ENCODE measurements around the gene MEIOC. TPM values are rescaled to one million over a fixed set of nuclear protein-coding genes. Genes with fewer than 3 reads are reported as not detected.

The MEIOC gene
- polyA plus RNA-seq, 1 experiment: 0.21 TPM

DNA sequence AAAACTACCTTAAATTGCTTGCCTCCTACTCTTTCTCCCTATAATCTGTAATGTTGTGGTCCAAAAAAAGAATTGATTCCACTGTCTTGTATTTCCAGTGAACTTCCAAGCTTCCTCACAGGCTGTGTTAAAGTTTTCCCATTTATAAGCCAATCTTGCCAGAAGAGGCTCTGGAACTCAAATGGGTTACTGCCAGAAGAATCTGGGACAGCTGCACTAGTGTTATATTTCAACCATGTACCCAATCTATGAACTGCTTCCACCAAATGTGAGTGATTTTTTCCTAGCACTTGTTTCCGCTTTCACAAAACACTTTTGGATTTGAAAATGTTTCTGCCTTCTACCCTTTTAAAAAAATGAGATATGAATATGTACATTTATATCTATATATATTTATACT is 31.5 kb downstream of the MEIOC start:
- Histone ChIP-seq H3K27me3 (ENCODE audit: control insufficient read depth, insufficient read depth, low read length) (no peaks in the 10 kb centered on the region), H3K9me3 (ENCODE audit: control insufficient read depth, insufficient read depth, low read length) (no peaks in the 10 kb centered on the region), H3K27ac (ENCODE audit: low read depth, low read length) (no peak overlapping the region), H3K4me3 (ENCODE audit: low read depth, low read length) (no peak overlapping the region)
- DNase-seq (ENCODE audit: low read depth, low spot score): no peak
- ChIA-PET CTCF (interaction anchor here (0.8 to 0.9 kb wide), 2 partner anchors 16 to 51 kb away, joined by 3 to 7 read pairs; no protein-coding TSS in a partner anchor), POLR2A (no interaction called here)
- TF ChIP-seq, protein P1, sequence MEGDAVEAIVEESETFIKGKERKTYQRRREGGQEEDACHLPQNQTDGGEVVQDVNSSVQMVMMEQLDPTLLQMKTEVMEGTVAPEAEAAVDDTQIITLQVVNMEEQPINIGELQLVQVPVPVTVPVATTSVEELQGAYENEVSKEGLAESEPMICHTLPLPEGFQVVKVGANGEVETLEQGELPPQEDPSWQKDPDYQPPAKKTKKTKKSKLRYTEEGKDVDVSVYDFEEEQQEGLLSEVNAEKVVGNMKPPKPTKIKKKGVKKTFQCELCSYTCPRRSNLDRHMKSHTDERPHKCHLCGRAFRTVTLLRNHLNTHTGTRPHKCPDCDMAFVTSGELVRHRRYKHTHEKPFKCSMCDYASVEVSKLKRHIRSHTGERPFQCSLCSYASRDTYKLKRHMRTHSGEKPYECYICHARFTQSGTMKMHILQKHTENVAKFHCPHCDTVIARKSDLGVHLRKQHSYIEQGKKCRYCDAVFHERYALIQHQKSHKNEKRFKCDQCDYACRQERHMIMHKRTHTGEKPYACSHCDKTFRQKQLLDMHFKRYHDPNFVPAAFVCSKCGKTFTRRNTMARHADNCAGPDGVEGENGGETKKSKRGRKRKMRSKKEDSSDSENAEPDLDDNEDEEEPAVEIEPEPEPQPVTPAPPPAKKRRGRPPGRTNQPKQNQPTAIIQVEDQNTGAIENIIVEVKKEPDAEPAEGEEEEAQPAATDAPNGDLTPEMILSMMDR (IDR thresholded peaks at IDR 0.05; ENCODE audit: low read depth, low read length): no peak

DNA sequence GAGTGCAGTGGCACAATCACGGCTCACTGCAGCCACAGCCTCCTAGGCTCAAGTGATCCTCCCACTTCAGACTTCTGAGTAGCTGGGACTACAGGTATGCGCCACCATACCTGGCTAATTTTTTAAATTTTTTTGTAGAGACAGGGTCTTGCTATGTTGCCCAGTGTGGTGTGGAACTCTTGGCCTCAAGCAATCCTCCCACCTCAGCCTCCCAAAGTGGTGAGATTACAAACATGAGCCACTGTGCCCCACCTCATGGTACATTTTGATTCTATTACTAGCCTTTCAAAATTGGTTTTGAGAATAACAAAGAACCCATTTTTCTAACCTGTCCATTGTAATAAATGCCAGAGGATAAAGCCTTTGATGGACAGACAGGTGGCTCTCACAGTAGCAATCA is 31.9 kb downstream of the MEIOC start:
- no peak for DNase-seq (ENCODE audit: low read depth, low spot score)
- no peaks in the 10 kb centered on the region for H3K27me3 ChIP-seq (ENCODE audit: control insufficient read depth, insufficient read depth, low read length)
- no peaks in the 10 kb centered on the region for H3K9me3 ChIP-seq (ENCODE audit: control insufficient read depth, insufficient read depth, low read length)
- POLR2A ChIA-PET: no interaction called here
- no peak overlapping the region for H3K27ac ChIP-seq (ENCODE audit: low read depth, low read length)
- H3K4me3 ChIP-seq (ENCODE audit: low read depth, low read length): peak overlapping the region; percentile 92; the same call in 1 of the 2 replicates
- TF ChIP-seq, protein P1 (IDR thresholded peaks at IDR 0.05; ENCODE audit: low read depth, low read length): no peak
- CTCF ChIA-PET: interaction anchor here (1.1 kb wide), 1 partner anchor 16 kb away, joined by 3 read pairs; no protein-coding TSS in a partner anchor

DNA sequence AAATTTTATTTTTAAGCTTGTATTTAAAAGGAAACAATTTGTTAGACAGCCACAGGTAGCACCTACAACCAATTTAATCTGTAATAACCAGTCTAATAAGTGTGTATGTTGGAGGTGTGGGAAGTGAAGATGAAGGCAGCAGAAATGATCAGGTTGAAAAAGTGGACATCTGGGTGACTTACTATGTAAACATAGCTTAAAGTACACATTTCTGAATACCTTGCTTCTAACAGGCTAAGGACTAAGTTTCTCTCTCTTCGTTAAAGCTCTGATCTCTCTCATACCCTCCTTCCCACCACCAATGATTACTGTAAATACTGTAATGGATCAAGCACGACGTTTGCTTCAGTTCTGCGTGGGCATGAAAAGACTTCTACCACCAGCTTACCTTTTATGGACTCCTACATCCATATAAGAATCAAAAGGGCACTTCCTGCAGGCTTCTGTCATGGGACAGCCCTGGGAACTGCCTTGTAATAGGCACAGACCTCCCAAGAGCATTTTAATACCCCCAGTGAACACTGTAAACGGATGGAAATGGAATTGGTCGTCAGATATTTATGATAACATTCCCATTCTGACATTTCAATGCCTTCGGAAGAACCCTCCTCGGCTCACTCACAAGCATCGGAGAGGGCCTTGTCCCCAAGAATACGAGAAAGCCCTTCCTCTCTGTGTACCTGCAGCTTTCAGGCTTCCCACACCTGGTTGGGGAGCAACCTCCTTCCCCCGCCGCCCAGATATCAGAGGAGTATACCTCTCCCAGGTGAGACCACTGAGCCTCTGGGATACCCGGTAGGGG is 32.6 kb downstream of the MEIOC start:
- H3K27me3 ChIP-seq (ENCODE audit: control insufficient read depth, insufficient read depth, low read length): no peaks in the 10 kb centered on the region
- H3K27ac ChIP-seq (ENCODE audit: low read depth, low read length): peak overlapping the region; percentile 94
- ChIA-PET CTCF (interaction anchor here (0.6 to 1.1 kb wide), 2 partner anchors 16 to 180 kb away, joined by 3 read pairs; no protein-coding TSS in a partner anchor), POLR2A (no interaction called here)
- no peaks in the 10 kb centered on the region; the same call in 1 of the 2 replicates for H3K9me3 ChIP-seq (ENCODE audit: control insufficient read depth, insufficient read depth, low read length)
- DNase-seq (ENCODE audit: low read depth, low spot score): no peak
- peak overlapping the region; percentile 92 for H3K4me3 ChIP-seq (ENCODE audit: low read depth, low read length)
- TF ChIP-seq, protein P1 (IDR thresholded peaks at IDR 0.05; ENCODE audit: low read depth, low read length): no peak

DNA sequence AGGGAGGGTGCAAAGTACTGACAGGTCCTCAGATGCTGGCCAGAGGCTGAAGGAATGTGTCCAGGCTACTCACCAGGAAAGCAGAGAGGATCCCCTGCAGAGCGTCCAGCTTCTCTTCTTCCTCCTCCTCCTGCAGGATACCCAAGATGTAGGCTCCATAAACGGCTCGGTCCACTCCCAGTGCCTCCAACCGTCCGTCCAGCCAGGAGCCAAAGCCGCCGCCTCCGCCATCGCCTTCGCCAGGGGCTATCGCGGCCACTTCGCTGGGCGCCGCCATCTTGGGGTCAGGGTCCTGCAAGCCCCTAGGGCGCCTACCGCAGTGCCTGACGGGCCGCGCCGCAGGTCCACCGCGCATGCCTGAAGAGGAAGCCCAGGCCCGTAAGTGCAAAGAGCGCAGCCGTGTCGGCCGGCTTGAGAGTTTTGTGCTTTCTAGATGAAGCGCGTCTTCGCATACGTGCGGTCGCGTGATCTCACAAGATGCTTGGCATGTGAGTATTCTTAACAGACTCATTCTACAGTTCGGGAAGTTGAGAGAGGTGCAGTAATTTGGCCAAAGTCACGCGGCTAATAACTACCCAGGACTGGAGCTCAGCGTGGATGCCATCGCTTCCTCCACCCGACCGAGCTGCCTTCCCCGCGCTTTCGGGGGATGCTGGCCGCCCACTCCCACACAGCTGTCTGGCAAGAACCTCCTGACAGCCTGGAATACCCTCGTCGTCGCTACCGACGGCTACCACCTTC is 33.4 kb downstream of the MEIOC start, which contains the start of gene CCDC43:
TSS of gene CCDC43 (minus strand) at position 300 of the 741 bp plus-strand sequence. CDS start at position 277, 23 bp downstream.
- CTCF ChIA-PET: interaction anchor here (1.1 kb wide), 1 partner anchor 17 kb away, joined by 3 read pairs; no protein-coding TSS in a partner anchor
- Histone ChIP-seq H3K27ac (ENCODE audit: low read depth, low read length) (peak within 1 kb of the TSS; percentile 94), H3K27me3 (ENCODE audit: control insufficient read depth, insufficient read depth, low read length) (no peaks in the 10 kb centered on the region), H3K4me3 (ENCODE audit: low read depth, low read length) (peak within 1 kb of the TSS; percentile 92), H3K9me3 (ENCODE audit: control insufficient read depth, insufficient read depth, low read length) (no peaks in the 10 kb centered on the region; the same call in 1 of the 2 replicates)
- TF ChIP-seq, protein P1 (IDR thresholded peaks at IDR 0.05; ENCODE audit: low read depth, low read length): no peak
- POLR2A ChIA-PET: interaction anchor here (0.5 to 1.1 kb wide), 2 partner anchors 10 to 35 kb away, joined by 3 to 8 read pairs; no protein-coding TSS in a partner anchor
- peak; percentile 92 for DNase-seq (ENCODE audit: low read depth, low spot score)

Measured in AG04450 (cell line).